AG04449 (cell line): ENCODE results near the gene CD38.

Experiments used
- CTCF ChIA-PET: fragments of 350-600 bp; formaldehyde crosslinking; extraction: SDS; loops from one replicate; lab custom pipeline; 2021; ENCODE audit warnings: antibody characterized with exemption; lab: Yijun Ruan, JAX
- POLR2A ChIA-PET: fragments of 400-600, 350-600 bp; formaldehyde crosslinking; extraction: SDS; loops from one replicate; lab custom pipeline; 2020; ENCODE audit warnings: antibody characterized with exemption, inconsistent platforms; lab: Yijun Ruan, JAX
- DNase-seq: peaks from one replicate; pipeline ENCODE4 v3.0.0-alpha.2; 2010; ENCODE audit warnings: low read depth, low spot score
- H3K4me3 ChIP-seq: 2 replicates; pipeline ENCODE4 v1.5.1; 2011; ENCODE audit warnings: low read depth, mild to moderate bottlenecking, control low read depth, low read length
- CTCF ChIP-seq: IDR thresholded peaks from one replicate; pipeline ENCODE4 v1.5.1; 2011; ENCODE audit warnings: mild to moderate bottlenecking, moderate library complexity, low read length, control low read depth, inconsistent platforms; ENCODE audit not compliant: insufficient read depth; ENCODE audit errors: missing control alignments

The CD38 gene

GRCh38 chr4:15873117-15873516 lies 95.0 kb downstream of the CD38 start:
- no peak for TF ChIP-seq CTCF
- no peak for DNase-seq
- ChIA-PET CTCF (interaction anchor here (0.9 to 5.4 kb wide), 3 partner anchors 10 to 83 kb away, joined by 3 to 58 read pairs (median 4); no protein-coding TSS in a partner anchor), POLR2A (no interaction called here)
- H3K4me3 ChIP-seq: no peak overlapping the region

- DNase-seq: no peak
- ChIA-PET CTCF (interaction anchor here (16.4 kb wide), 1 partner anchor 76 kb away, joined by 574 read pairs; no protein-coding TSS in a partner anchor), POLR2A (no interaction called here)
- TF ChIP-seq CTCF: no peak
- no peak overlapping the region for H3K4me3 ChIP-seq
Observed at GRCh38 chr4:15874671-15875070, 96.5 kb downstream of the CD38 start.

DNA sequence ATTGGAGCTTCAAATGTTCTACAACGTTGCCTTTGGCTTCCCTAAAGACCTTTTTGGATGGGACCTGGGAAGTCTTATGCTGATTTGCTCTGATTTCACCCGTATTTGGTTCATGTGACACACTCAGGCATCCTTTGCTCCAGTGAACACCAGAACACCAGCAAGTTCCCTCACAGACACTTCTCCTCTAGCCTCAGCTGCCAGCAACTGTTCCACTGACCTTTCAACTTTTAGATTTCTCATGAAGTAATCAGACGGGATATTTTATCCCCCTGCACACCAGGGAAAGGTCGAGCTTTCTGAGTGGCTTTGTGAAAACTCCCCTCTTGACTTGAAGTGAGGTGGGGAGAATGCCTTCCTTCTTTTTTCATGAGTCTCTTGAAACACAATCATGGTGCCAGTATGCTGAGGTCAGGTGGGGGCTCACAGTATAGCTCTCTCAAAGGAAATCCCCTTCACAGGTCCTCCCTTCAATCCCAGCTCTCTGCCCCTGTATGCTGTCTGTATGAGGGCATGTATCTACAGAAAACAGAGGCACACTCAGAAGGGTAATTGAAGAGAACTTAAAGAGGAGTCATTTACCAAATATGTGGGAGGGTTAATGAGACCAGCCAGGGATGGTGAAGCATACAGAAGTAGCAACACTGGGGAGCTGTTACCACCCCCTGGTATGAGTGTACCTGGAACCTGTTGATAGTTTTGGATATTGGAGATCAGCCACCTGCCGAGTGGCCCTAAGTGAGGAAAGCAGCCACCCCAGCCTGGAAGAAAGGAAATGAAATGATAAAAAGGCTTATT lies 97.7 kb downstream of the CD38 start:
- DNase-seq: no peak
- ChIA-PET CTCF (interaction anchor here (1.0 to 16.4 kb wide), 5 partner anchors 9 to 126 kb away, joined by 3 to 574 read pairs (median 3); no protein-coding TSS in a partner anchor), POLR2A (no interaction called here)
- TF ChIP-seq CTCF: no peak
- no peak overlapping the region for H3K4me3 ChIP-seq

DNA sequence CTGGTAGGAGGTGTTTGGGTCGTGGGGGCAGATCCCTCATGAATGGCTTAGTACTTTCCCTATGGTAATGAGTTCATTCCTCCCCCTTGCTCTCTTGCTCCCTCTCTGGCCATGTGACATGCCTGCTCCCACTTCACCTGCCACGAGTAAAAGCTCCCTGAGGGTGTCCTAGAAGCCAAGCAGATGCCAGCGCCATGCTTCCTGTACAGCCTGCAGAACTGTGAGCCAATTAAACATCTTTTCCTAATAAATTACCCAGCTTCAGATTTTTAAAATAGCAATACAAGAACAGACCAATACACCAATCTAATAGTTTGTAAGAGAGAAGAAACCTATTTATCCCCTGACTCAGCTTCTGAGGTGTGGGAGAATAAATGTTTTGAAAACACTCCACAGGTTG lies 99.9 kb downstream of the CD38 start:
- no peak for TF ChIP-seq CTCF
- DNase-seq: no peak
- no peak overlapping the region for H3K4me3 ChIP-seq
- CTCF ChIA-PET: interaction anchor here (0.7 to 16.4 kb wide), 5 partner anchors 15 to 130 kb away, joined by 3 to 574 read pairs (median 3); no protein-coding TSS in a partner anchor
- POLR2A ChIA-PET: no interaction called here

DNA sequence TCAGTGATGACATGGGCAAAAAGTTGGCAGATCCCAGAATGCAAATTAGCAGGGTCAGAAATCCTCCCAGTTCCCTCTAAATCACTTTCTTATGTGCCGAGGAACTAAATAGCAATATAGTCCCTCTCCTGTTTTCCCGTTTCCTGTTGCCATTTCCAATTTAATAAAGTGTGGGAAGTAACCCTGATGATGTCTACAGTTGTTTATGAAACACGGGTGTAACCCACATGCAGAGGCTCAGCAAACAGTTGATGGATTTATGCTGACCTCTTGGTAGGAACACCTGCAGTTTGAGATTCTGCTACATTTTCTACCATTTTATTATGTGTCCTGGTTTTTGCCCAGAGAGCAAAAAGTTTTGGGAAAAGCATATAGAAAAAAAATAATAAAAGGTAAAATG lies 103.7 kb downstream of the CD38 start:
- no peak for TF ChIP-seq CTCF
- no peak overlapping the region for H3K4me3 ChIP-seq
- ChIA-PET CTCF (interaction anchor here (0.9 to 16.4 kb wide), 35 partner anchors 10 to 409 kb away, joined by 3 to 574 read pairs (median 10); partner anchors contain the start of genes FGFBP1 and FGFBP2), POLR2A (no interaction called here)
- no peak for DNase-seq

- DNase-seq: peak; percentile 38
- no peak overlapping the region for H3K4me3 ChIP-seq
- ChIA-PET POLR2A (interaction anchor here (0.7 kb wide), 1 partner anchor 73 kb away, joined by 3 read pairs; no protein-coding TSS in a partner anchor), CTCF (interaction anchor here (0.6 to 16.4 kb wide), 55 partner anchors 8 to 412 kb away, joined by 3 to 574 read pairs (median 6); partner anchors contain the start of genes FGFBP1 and FGFBP2)
- peak; percentile 91 for TF ChIP-seq CTCF
Observed at GRCh38 chr4:15882675-15883086, 104.6 kb downstream of the CD38 start.
